ENCODE data around the gene DDIAS.

The DDIAS gene

DNA sequence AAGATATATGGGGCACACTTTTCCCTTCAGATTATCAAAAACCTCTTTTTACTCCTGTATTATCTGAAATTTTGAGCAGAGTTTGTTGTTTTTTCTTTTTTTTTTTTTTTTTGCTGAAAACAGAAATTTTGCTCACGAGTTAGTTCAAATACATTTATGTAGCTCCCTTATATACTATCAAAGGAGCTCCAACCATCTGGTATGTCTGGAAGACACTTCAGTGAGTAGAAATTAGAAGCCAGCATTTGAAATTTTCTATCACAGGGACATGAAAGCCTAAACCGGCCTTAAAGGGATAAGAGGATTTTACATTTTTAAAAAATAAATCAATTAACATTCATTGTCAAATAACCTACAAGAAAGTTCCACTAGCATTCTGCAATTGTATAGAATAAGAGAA, 73.3 kb downstream of the DDIAS start:
- DNase-seq, result no peak

GRCh38 chr11:82975882-82976281, 74.3 kb downstream of the DDIAS start:
- DNase-seq, result no peak

GRCh38 chr11:82976786-82977185, 75.2 kb downstream of the DDIAS start:
- DNase-seq, result no peak

GRCh38 chr11:82978422-82979099, 77.0 kb downstream of the DDIAS start:
- DNase-seq, result no peak

DNA sequence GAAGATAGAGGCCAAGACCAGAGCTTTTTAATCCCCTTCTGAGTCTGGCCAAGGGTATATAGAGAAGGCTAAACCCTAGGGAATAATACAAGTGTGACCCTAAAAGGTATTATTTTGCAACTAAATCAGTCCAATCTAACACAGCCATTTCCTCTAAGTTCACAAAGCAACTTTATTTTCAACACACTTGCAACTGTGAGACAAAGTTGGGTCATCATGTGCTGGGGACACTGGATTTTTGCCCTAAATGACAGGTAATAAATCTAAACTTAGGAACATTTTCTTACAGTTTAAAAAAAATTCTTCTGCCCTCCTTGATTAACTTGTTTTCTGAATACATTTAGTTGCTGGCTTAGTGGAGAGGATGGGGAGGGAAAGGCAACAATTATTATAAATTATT, 78.3 kb downstream of the DDIAS start:
- DNase-seq, result no peak

DNA sequence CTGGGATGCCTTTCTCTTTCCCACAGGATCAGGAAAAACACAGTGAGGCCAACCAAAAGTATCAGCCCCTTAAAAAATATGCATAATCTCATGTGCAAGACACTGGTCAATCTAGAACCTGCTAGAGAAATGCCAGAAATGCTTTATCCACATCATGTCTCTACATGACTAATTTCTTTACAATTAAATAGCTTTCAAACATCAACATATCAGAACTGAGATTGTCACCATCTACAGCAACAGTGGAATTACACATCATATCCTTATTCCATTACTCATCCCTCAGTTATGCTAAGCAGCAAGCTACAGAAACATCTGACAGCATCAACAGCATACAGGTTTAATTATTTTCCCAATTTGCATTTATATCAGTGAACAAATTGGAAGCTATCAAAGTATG, 78.8 kb downstream of the DDIAS start:
- no peak for DNase-seq

- DNase-seq, result no peak
Measured at GRCh38 chr11:82980947-82981346, 79.4 kb downstream of the DDIAS start.

- DNase-seq, result no peak
Measured at GRCh38 chr11:82981852-82982251, 80.3 kb downstream of the DDIAS start.

Data from AML-193 (cell line).